Measurements from ENCODE around the gene BCAS4.
"Not testable (repeated sequence)": the region's sequence is repeated elsewhere in the genome, so short reads cannot be mapped to it uniquely, and the experiment has no call there.

Gene BCAS4

GRCh38 chr20:50762435-50763220, 32.2 kb upstream of the BCAS4 start:
- no peaks in the 10 kb centered on the region for H3K9me3 ChIP-seq (ENCODE audit: control insufficient read depth, insufficient read depth, low read length)
- no peak overlapping the region for H3K27ac ChIP-seq (ENCODE audit: low read depth, low read length)
- no peak overlapping the region for H3K4me3 ChIP-seq (ENCODE audit: low read length)
- H4K20me1 ChIP-seq (ENCODE audit: control insufficient read depth, insufficient read depth, low read depth, low read length): no peaks in the 10 kb centered on the region
- no peaks in the 10 kb centered on the region for H3F3A ChIP-seq (ENCODE audit: control insufficient read depth, insufficient read depth)
- H3K79me2 ChIP-seq (ENCODE audit: control insufficient read depth, low read length): peaks cover 27% of the 10 kb centered on the region; the same call in 1 of the 2 replicates
- no peak overlapping the region for H3K4me2 ChIP-seq (ENCODE audit: low read length)
- H3K36me3 ChIP-seq (ENCODE audit: control insufficient read depth, low read length): no peaks in the 10 kb centered on the region
- no peaks in the 10 kb centered on the region for H3K9me2 ChIP-seq (replicated peaks; ENCODE audit: control insufficient read depth, low read length)
- H3K4me1 ChIP-seq (ENCODE audit: control insufficient read depth, low read length): no peaks in the 10 kb centered on the region
- TF ChIP-seq, protein P1, sequence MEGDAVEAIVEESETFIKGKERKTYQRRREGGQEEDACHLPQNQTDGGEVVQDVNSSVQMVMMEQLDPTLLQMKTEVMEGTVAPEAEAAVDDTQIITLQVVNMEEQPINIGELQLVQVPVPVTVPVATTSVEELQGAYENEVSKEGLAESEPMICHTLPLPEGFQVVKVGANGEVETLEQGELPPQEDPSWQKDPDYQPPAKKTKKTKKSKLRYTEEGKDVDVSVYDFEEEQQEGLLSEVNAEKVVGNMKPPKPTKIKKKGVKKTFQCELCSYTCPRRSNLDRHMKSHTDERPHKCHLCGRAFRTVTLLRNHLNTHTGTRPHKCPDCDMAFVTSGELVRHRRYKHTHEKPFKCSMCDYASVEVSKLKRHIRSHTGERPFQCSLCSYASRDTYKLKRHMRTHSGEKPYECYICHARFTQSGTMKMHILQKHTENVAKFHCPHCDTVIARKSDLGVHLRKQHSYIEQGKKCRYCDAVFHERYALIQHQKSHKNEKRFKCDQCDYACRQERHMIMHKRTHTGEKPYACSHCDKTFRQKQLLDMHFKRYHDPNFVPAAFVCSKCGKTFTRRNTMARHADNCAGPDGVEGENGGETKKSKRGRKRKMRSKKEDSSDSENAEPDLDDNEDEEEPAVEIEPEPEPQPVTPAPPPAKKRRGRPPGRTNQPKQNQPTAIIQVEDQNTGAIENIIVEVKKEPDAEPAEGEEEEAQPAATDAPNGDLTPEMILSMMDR (IDR thresholded peaks at IDR 0.05; ENCODE audit: low read depth, low read length, poor library complexity, severe bottlenecking): no peak
- TF ChIP-seq EZH2phosphoT487 (IDR thresholded peaks at IDR 0.05; ENCODE audit: borderline replicate concordance, low read length): no peak
- peaks cover 2% of the 10 kb centered on the region; the same call in 1 of the 2 replicates for H3K27me3 ChIP-seq (ENCODE audit: control insufficient read depth, low read length)

- peaks cover 27% of the 10 kb centered on the region; the same call in 1 of the 2 replicates for H3K79me2 ChIP-seq (ENCODE audit: control insufficient read depth, low read length)
- not testable (repeated sequence) for H3K4me2 ChIP-seq (ENCODE audit: low read length)
These were observed 31.1 kb upstream of the BCAS4 start for GRCh38 chr20:50763550-50764458.

DNA sequence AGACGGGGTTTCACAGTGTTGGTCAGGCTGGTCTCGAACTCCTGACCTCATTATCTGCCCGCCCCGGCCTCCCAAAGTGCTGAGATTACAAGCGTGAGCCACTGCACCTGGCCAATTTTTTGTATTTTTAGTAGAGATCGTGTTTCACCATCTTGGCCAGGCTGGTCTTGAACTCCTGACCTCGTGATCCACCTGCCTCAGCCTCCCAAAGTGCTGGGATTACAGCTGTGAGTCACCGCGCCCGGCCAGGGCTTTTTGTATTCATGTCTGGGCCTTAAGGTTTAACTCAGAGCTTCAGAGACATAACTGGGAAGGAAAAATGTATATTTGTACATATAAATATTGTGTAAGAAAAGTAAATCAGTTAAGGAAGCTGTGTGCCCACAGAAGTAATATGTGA, 29.6 kb upstream of the BCAS4 start:
- H3K9me2 ChIP-seq (replicated peaks; ENCODE audit: control insufficient read depth, low read length); H3K4me3 ChIP-seq (ENCODE audit: low read length); H3K4me1 ChIP-seq (ENCODE audit: control insufficient read depth, low read length); H3K27me3 ChIP-seq (ENCODE audit: control insufficient read depth, low read length); H3K9me3 ChIP-seq (ENCODE audit: control insufficient read depth, insufficient read depth, low read length); H3F3A ChIP-seq (ENCODE audit: control insufficient read depth, insufficient read depth); H4K20me1 ChIP-seq (ENCODE audit: control insufficient read depth, insufficient read depth, low read depth, low read length); H3K4me2 ChIP-seq (ENCODE audit: low read length); H3K36me3 ChIP-seq (ENCODE audit: control insufficient read depth, low read length); H3K27ac ChIP-seq (ENCODE audit: low read depth, low read length): not testable (repeated sequence)
- H3K79me2 ChIP-seq (ENCODE audit: control insufficient read depth, low read length): peaks cover 27% of the 10 kb centered on the region; the same call in 1 of the 2 replicates

More at GRCh38 chr20:50763550-50764458, 31.1 kb upstream of the BCAS4 start:
- not testable (repeated sequence) for H3K4me3 ChIP-seq (ENCODE audit: low read length); H3K36me3 ChIP-seq (ENCODE audit: control insufficient read depth, low read length); H3F3A ChIP-seq (ENCODE audit: control insufficient read depth, insufficient read depth); H3K27me3 ChIP-seq (ENCODE audit: control insufficient read depth, low read length); H3K4me1 ChIP-seq (ENCODE audit: control insufficient read depth, low read length); H3K9me2 ChIP-seq (replicated peaks; ENCODE audit: control insufficient read depth, low read length); H3K9me3 ChIP-seq (ENCODE audit: control insufficient read depth, insufficient read depth, low read length); H4K20me1 ChIP-seq (ENCODE audit: control insufficient read depth, insufficient read depth, low read depth, low read length); H3K27ac ChIP-seq (ENCODE audit: low read depth, low read length)

GRCh38 chr20:50765674-50766073, 29.2 kb upstream of the BCAS4 start:
- no peak overlapping the region for H3K4me3 ChIP-seq (ENCODE audit: low read length)
- TF ChIP-seq EZH2phosphoT487 (IDR thresholded peaks at IDR 0.05; ENCODE audit: borderline replicate concordance, low read length): no peak
- TF ChIP-seq, protein P1 (IDR thresholded peaks at IDR 0.05; ENCODE audit: low read depth, low read length, poor library complexity, severe bottlenecking): no peak
- H3K36me3 ChIP-seq (ENCODE audit: control insufficient read depth, low read length): no peaks in the 10 kb centered on the region
- peaks cover 2% of the 10 kb centered on the region; the same call in 1 of the 2 replicates for H3K27me3 ChIP-seq (ENCODE audit: control insufficient read depth, low read length)
- H3K4me2 ChIP-seq (ENCODE audit: low read length): no peak overlapping the region
- H3K79me2 ChIP-seq (ENCODE audit: control insufficient read depth, low read length): peaks cover 27% of the 10 kb centered on the region; the same call in 1 of the 2 replicates
- H3K27ac ChIP-seq (ENCODE audit: low read depth, low read length): no peak overlapping the region
- no peaks in the 10 kb centered on the region for H3K4me1 ChIP-seq (ENCODE audit: control insufficient read depth, low read length)
- no peaks in the 10 kb centered on the region for H3F3A ChIP-seq (ENCODE audit: control insufficient read depth, insufficient read depth)
- H3K9me3 ChIP-seq (ENCODE audit: control insufficient read depth, insufficient read depth, low read length): no peaks in the 10 kb centered on the region
- H4K20me1 ChIP-seq (ENCODE audit: control insufficient read depth, insufficient read depth, low read depth, low read length): no peaks in the 10 kb centered on the region
- no peaks in the 10 kb centered on the region for H3K9me2 ChIP-seq (replicated peaks; ENCODE audit: control insufficient read depth, low read length)

GRCh38 chr20:50766955-50767809, 27.7 kb upstream of the BCAS4 start:
- H3K4me1 ChIP-seq (ENCODE audit: control insufficient read depth, low read length); H3K36me3 ChIP-seq (ENCODE audit: control insufficient read depth, low read length); H3K9me2 ChIP-seq (replicated peaks; ENCODE audit: control insufficient read depth, low read length); H3K27ac ChIP-seq (ENCODE audit: low read depth, low read length); H4K20me1 ChIP-seq (ENCODE audit: control insufficient read depth, insufficient read depth, low read depth, low read length); H3F3A ChIP-seq (ENCODE audit: control insufficient read depth, insufficient read depth); H3K4me2 ChIP-seq (ENCODE audit: low read length); H3K27me3 ChIP-seq (ENCODE audit: control insufficient read depth, low read length); H3K9me3 ChIP-seq (ENCODE audit: control insufficient read depth, insufficient read depth, low read length); H3K4me3 ChIP-seq (ENCODE audit: low read length): not testable (repeated sequence)
- peaks cover 14% of the 10 kb centered on the region; the same call in 1 of the 2 replicates for H3K79me2 ChIP-seq (ENCODE audit: control insufficient read depth, low read length)

Data from DOHH2 (cell line).